Gastroesophageal sphincter (tissue), 4 donors: Measurements from ENCODE around the gene C5AR1. TPM values are rescaled to one million over a fixed set of nuclear protein-coding genes. Genes with fewer than 3 reads are reported as not detected.
"Not testable (repeated sequence)": the region's sequence is repeated elsewhere in the genome, so short reads cannot be mapped to it uniquely, and the experiment has no call there.

Experiments
- ATAC-seq: fragments of 150-250 bp; one replicate; pipeline ENCODE4 v1.9.1; 2016; ENCODE audit warnings: mild to moderate bottlenecking, moderate library complexity
- H3K27ac ChIP-seq, 4 donors: fragments of 200-600 bp; sonication (generic) in 3 of 4; 1 replicate in 3 of 4; 2 replicates in 1 of 4; pipeline ENCODE4 v1.5.1; 2016 to 2019
- H3K27me3 ChIP-seq: fragments of 200-600 bp; sonication (generic); one replicate; pipeline ENCODE4 v1.5.1; 2019
- H3K36me3 ChIP-seq, 2 donors: fragments of 200-600 bp; sonication (generic); one replicate each; pipeline ENCODE4 v1.5.1; 2019; ENCODE audit warnings: control low read depth in 1 of 2
- H3K4me1 ChIP-seq, 3 donors: fragments of 200-600 bp; sonication (generic); 1 replicate in 2 of 3; 2 replicates in 1 of 3; pipeline ENCODE4 v1.5.1; 2016 to 2019; ENCODE audit warnings: control low read depth in 2 of 3
- H3K4me3 ChIP-seq, 2 donors: fragments of 200-600 bp; sonication (generic); one replicate each; pipeline ENCODE4 v1.5.1; 2019; ENCODE audit warnings: mild to moderate bottlenecking in 1 of 2, moderate library complexity in 1 of 2
- H3K9me3 ChIP-seq, 3 donors: fragments of 200-600 bp; sonication (generic); one replicate each; pipeline ENCODE4 v1.5.1; 2017 to 2019; ENCODE audit warnings: control low read depth in 2 of 3
- CTCF ChIP-seq, 4 experiments: fragments of 200-600 bp in 2 of 4; fragments of 450-650 bp in 2 of 4; sonication (generic) in 1 of 4; IDR thresholded peaks; one replicate each; pipeline ENCODE4 v1.5.1; 2017 to 2019; ENCODE audit warnings: antibody characterized with exemption in 4 of 4, mild to moderate bottlenecking in 2 of 4, moderate library complexity in 2 of 4
- EP300 ChIP-seq: sonication (generic); formaldehyde crosslinking; IDR thresholded peaks from one replicate; pipeline ENCODE4 v1.6.1; 2017; ENCODE audit warnings: antibody characterized with exemption, mild to moderate bottlenecking
- POLR2A ChIP-seq, 2 donors: fragments of 450-650 bp; IDR thresholded peaks; one replicate each; pipeline ENCODE4 v1.6.1; 2017; ENCODE audit warnings: antibody characterized with exemption in 2 of 2, mild to moderate bottlenecking in 2 of 2, moderate library complexity in 1 of 2
- POLR2AphosphoS5 ChIP-seq: sonication (generic); formaldehyde crosslinking; IDR thresholded peaks from one replicate; pipeline ENCODE4 v1.6.1; 2017; ENCODE audit warnings: antibody characterized with exemption
- WGBS, 2 donors: methylation state at CpG; one replicate each; pipeline ENCODE4 v1.1.5; 2018; ENCODE audit warnings: low coverage in 1 of 2; 5-methylcytosine and 5-hydroxymethylcytosine counted together
- total RNA-seq, 4 donors: library from RNA; depleted of rRNA; stranded (reverse); fragments of >200 nt; gene quantifications; one replicate each; pipeline ENCODE4 v1.1.0, GENCODE V29; 2016

The C5AR1 gene
- 10 to 100 TPM in 1 of 4 donors, 1 to 10 TPM in 3; 1.4 to 19.7 (median 7.0) TPM for total RNA-seq

- Histone ChIP-seq H3K9me3 (no peaks in the 10 kb centered on the region), H3K36me3 (no peaks in the 10 kb centered on the region), H3K27ac (peak within 1 kb of the TSS in 2 of 4 donors; percentile 24 to 51), H3K4me1 (peaks cover 0 to 16% (median 0%) of the 10 kb centered on the region in 3 donors), H3K4me3 (peak within 1 kb of the TSS in 1 of 2 donors; percentile 19), H3K27me3 (peaks cover 30% of the 10 kb centered on the region)
- ATAC-seq, result peak; percentile 57
- TF ChIP-seq POLR2A (IDR thresholded peaks at IDR 0.05) (peak; percentile 20 to 30), EP300 (no peak), POLR2AphosphoS5 (no peak), CTCF (IDR thresholded peaks at IDR 0.05) (no peak)
- WGBS, 2 donors, result 23 to 33% methylated on average over 7 of the region's 12 CpGs
These were observed at the start of gene C5AR1 for GRCh38 chr19:47309608-47310007. Gene C5AR1 (plus strand): TSS chr19:47309861. CDS start chr19:47309896, 35 bp downstream.

DNA sequence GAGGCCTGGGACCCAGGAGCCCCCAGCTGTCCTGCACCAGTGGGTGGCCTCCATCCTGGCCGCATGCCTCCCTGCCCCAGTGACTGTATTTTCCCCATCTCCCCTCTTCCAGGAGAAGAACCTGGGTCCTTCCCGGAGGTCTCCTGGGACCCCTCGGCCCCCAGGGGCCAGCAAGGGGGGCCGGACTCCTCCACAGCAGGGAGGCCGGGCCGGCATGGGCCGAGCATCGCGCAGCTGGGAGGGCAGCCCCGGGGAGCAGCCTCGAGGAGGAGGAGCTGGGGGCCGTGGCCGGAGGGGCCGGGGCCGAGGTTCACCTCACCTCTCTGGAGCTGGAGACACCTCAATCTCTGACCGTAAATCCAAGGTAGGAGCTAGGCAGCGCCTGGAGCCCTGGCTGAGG, 49.2 kb upstream of the C5AR1 start:
- Histone ChIP-seq H3K27ac (peak overlapping the region in 2 of 4 donors; percentile 39 to 89), H3K4me1 (peaks cover 3 to 41% (median 16%) of the 10 kb centered on the region in 3 donors), H3K27me3 (no peaks in the 10 kb centered on the region), H3K36me3 (peaks cover 0 to 73% of the 10 kb centered on the region in 2 donors), H3K4me3 (no peak overlapping the region), H3K9me3 (no peaks in the 10 kb centered on the region)
- 88 to 90% methylated on average over 2 to 11 of the region's 17 CpGs for WGBS, 2 donors
- TF ChIP-seq POLR2A (IDR thresholded peaks at IDR 0.05) (no peak), EP300 (no peak), CTCF (IDR thresholded peaks at IDR 0.05) (no peak), POLR2AphosphoS5 (no peak)
- no peak for ATAC-seq

DNA sequence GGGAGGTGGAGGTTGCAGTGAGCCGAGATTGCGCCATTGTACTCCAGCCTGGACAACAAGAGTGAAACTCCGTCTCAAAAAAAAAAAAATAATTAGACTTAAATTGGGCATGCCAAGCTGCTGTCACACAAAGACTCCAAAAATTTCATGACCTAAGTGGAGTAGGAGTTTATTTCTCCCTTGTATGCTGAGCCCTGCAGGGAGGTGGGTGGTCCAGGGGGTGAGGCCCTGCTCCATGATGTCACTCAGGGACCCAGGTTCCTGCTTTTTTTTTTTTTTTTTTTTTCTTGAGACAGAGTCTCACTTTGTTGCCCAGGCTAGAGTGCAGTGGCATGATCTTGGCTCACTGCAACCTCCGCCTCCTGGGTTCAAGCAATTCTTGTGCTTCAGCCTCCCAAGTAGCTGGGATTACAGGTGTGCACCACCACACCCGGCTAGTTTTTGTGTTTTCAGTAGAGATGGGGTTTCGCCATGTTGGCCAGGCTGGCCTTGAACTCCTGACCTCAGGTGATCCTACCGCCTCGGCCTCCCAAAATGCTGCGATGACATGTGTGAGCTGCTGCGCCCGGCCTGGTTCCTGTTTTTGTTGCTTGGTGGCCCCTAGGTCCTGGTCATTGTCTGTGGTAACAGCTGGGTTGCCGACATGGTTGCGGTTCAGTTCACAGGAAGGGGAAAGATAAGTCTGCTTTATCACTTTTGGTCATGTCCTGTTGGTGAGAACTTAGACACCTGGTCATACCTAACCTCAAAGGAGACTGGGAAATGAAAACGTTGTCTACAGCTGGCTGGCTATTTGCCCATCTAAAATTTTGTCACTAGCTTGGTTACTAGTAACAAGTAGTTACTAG, 47.5 kb upstream of the C5AR1 start:
- H3K9me3 ChIP-seq, H3K27ac ChIP-seq, ATAC-seq, H3K27me3 ChIP-seq, H3K4me3 ChIP-seq: not testable (repeated sequence)
- Histone ChIP-seq H3K36me3 (peaks cover 0 to 90% of the 10 kb centered on the region in 2 donors), H3K4me1 (peaks cover 3 to 34% (median 16%) of the 10 kb centered on the region in 3 donors)
- 71 to 84% methylated on average over 4 to 7 of the region's 14 CpGs for WGBS, 2 donors

DNA sequence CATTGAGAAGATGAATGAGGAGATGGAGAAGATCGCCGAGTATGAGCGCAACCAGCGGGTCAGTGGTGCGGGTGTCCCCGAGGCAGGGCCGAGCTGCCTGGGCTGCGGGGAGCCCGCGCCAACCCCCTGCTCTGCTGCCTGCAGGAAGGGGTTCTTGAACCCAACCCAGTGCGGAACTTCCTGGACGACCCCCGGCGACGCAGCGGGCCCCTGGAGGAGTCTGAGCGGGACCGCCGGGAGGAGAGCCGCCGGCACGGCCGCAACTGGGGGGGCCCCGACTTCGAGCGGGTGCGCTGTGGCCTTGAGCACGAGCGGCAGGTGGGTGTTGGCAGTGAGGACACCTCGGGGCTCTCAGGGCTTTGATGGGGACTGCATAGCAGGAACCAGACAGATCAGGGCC, 45.0 kb upstream of the C5AR1 start:
- 77 to 94% methylated on average over 5 to 7 of the region's 30 CpGs for WGBS, 2 donors
- no peak overlapping the region for H3K4me3 ChIP-seq
- no peaks in the 10 kb centered on the region for H3K9me3 ChIP-seq
- no peak for ATAC-seq
- H3K27me3 ChIP-seq, result no peaks in the 10 kb centered on the region
- no peak overlapping the region for H3K27ac ChIP-seq
- peaks cover 0 to 100% of the 10 kb centered on the region in 2 donors for H3K36me3 ChIP-seq
- peaks cover 0 to 12% (median 0%) of the 10 kb centered on the region in 3 donors for H3K4me1 ChIP-seq
- TF ChIP-seq CTCF (IDR thresholded peaks at IDR 0.05), result no peak

DNA sequence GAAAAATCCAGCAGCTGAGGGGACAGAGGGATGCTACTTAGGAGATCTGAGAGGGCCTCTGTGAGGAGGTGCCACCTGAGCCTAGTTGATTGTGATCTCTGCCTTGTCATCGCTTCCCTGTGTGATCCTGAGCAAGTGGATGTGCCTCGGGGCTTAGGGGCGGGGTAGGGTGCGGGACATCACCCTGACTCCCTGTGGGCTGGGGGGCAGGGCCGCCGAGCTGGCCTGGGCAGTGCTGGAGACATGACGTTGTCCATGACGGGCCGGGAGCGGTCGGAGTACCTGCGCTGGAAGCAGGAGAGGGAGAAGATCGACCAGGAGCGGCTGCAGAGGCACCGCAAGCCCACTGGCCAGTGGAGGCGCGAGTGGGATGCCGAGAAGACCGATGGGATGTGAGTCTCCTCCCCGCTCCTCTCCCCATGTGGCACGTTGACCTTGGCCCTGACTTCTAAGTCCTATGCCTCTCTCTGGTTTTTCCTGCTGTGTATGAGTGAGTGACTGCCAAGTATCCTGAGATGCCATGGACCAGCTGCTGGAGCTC, 43.2 kb upstream of the C5AR1 start:
- Histone ChIP-seq H3K4me1 (no peaks in the 10 kb centered on the region), H3K36me3 (peaks cover 0 to 100% of the 10 kb centered on the region in 2 donors), H3K4me3 (no peak overlapping the region), H3K27me3 (no peaks in the 10 kb centered on the region), H3K9me3 (no peaks in the 10 kb centered on the region), H3K27ac (no peak overlapping the region)
- TF ChIP-seq EP300 (no peak), POLR2A (IDR thresholded peaks at IDR 0.05) (no peak), CTCF (IDR thresholded peaks at IDR 0.05) (no peak), POLR2AphosphoS5 (no peak)
- 87 to 100% methylated on average over 4 to 6 of the region's 21 CpGs for WGBS, 2 donors
- ATAC-seq, result no peak
